ENCODE data around the gene ADAMTS4.

Gene ADAMTS4

GRCh38 chr1:161173711-161174110 is 25.1 kb downstream of the ADAMTS4 start:
- no peak for DNase-seq (ENCODE audit: low read depth)

GRCh38 chr1:161172776-161173376 is 26.0 kb downstream of the ADAMTS4 start:
- peak; percentile 74 for DNase-seq (ENCODE audit: low read depth)

DNA sequence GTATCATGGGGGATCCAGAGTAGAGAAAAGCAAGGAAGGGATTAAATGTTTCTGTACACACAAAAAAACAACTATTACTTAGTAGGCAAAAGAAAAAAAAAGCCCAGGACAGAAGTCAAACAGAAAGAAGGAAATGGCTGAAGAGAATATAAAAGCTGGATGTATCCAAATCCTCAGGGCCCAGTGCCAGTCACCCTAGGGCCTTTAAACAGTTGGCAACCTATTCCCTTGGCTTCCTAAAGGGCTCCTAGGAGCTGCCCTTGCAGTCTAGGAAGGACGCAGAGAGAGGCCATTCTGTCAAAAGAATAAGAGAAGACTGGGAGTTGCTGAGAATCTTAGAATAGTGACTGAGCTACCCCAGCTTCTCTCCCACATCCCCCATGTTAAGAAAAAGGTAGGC is 26.5 kb downstream of the ADAMTS4 start:
- DNase-seq (ENCODE audit: low read depth), result no peak

DNA sequence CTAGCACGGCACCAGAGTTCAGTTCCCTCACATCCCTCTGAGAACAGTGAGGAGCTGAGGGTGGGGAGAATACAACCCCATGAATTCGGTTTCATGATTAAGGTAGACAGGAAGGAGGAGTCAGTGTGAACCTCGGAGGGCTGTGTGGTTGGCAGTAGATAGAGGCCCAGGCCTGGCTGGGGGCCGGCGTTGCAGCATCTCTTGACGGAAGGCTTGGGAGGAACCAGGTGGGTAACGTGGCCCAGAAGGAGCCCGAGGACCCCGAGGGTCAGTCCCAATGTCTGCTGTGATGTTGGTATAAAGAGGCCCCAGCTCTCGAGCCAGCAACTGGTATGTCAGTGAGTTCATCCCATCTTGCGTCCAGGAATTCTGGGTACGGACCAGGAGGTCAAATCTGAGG is 27.2 kb downstream of the ADAMTS4 start:
- DNase-seq (ENCODE audit: low read depth), result no peak

- no peak for DNase-seq (ENCODE audit: low read depth)
These were observed 27.7 kb downstream of the ADAMTS4 start for GRCh38 chr1:161171191-161171590.

- no peak for DNase-seq (ENCODE audit: low read depth)
These were observed 29.9 kb downstream of the ADAMTS4 start for GRCh38 chr1:161168906-161169305.

GRCh38 chr1:161166669-161167548 is 31.9 kb downstream of the ADAMTS4 start:
- no peak for DNase-seq (ENCODE audit: low read depth)

GRCh38 chr1:161165742-161166668 is 32.8 kb downstream of the ADAMTS4 start, which contains the start of gene PPOX:
TSS of gene PPOX (plus strand) at chr1:161166426. CDS start at chr1:161166848, 422 bp downstream.
- DNase-seq (ENCODE audit: low read depth), result peak; percentile 95

GRCh38 chr1:161164901-161165610 is 33.8 kb downstream of the ADAMTS4 start:
- DNase-seq (ENCODE audit: low read depth), result no peak

- no peak for DNase-seq (ENCODE audit: low read depth)
These were observed 35.1 kb downstream of the ADAMTS4 start for GRCh38 chr1:161163793-161164192.

DNA sequence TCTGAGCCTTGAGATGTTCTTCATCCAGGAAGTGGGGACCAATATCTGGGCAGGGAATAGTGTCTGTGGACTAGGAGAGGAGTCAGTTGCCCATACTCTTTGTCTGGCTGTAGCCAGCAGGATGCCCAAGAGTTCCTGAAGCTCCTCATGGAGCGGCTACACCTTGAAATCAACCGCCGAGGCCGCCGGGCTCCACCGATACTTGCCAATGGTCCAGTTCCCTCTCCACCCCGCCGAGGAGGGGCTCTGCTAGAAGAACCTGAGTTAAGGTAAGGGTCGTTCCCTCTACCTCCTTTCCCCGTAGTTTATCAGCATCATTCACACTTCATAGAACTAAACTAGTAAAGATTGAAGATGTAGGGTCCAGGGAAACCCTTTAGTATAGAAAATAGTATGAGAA is 36.0 kb downstream of the ADAMTS4 start:
- DNase-seq (ENCODE audit: low read depth), result no peak

DNA sequence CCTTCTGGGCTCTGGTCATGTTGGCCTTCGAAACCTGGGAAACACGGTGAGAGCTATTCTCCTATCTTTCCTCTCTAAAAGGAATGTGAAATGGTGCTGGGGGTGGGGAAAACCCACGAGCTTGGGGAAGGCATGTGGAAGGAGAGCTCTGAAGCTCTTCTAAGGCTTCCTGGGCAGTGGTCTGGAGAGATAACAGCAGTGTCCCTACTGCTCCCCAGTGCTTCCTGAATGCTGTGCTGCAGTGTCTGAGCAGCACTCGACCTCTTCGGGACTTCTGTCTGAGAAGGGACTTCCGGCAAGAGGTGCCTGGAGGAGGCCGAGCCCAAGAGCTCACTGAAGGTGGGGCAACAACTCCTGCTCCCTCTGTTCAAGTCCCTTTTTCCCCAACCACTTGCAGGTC is 36.8 kb downstream of the ADAMTS4 start:
- DNase-seq (ENCODE audit: low read depth), result no peak

DNA sequence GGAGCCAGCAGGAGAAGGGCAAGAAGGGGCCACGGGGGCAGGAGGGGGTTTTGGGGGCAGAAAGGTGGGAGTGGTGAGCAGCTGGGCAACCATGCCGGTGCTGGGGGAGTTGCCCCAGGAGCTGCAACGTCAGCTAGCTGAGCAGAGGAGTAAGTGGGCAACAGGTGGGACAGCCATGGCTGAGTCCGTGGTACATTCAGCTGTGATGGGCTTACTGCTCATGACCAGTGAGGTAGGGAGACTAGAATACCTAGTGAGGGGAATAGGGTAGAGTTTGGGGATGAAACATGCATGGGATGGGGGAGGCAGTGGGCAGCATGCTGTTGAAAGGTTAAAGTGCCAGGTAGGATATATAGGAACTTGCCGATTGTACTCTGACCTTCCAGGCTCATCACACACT is 37.2 kb downstream of the ADAMTS4 start:
- no peak for DNase-seq (ENCODE audit: low read depth)

DNA sequence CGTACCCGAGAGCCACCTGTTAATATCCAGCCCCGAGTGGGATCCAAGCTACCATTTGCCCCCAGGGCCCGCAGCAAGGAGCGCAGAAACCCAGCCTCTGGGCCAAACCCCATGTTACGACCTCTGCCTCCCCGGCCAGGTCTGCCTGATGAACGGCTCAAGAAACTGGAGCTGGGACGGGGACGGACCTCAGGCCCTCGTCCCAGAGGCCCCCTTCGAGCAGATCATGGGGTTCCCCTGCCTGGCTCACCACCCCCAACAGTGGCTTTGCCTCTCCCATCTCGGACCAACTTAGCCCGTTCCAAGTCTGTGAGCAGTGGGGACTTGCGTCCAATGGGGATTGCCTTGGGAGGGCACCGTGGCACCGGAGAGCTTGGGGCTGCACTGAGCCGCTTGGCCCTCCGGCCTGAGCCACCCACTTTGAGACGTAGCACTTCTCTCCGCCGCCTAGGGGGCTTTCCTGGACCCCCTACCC is 38.1 kb downstream of the ADAMTS4 start:
- no peak for DNase-seq (ENCODE audit: low read depth)

GRCh38 chr1:161159913-161160243 is 39.0 kb downstream of the ADAMTS4 start:
- DNase-seq (ENCODE audit: low read depth), result no peak

DNA sequence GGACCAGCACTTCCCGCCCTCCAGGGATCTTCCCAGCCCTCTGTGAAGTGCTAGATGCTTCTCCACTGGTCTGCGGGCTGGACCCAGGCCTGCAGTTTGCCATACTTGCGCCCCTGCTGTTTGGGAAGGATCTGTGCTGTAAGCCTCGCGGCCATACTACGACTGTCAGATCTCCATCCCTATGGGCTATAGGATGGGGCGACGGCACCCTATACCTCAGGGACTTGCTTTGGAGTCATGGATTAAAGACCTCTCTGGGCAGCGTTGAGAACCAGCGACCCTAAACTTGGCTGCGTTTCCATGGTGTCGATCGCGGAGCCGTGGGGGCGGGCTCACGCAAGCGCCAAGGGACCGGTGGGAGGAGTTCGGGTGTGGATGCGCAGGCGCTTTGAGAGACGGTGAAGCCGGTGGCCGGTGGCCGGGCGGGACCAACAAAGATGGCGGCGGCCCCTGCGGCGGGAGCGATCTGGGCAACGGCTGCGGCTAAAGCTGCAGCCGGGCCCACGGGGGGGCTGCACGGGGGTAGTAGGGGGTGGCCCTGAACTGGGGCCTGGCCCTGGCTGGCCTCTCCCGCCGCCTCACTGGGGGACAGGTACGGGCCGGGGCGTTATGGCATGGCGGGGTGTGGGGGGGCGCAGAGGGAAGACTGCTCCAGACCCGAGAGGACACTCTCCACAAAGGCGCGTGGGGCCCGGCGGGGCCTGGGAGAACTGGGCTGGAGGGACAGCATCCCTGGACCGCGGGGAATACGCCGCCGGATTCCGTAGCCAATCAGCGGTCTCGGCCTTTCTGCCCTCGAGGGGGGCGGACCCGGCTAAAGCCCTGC is 39.6 kb downstream of the ADAMTS4 start, which contains the start of gene USP21:
Gene USP21, plus strand, starts transcription at position 414 of the 826 bp plus-strand sequence. CDS start 1,141 bp downstream, outside the sequence.
- DNase-seq (ENCODE audit: low read depth), result peak; percentile 73

GRCh38 chr1:161158316-161159010 is 40.4 kb downstream of the ADAMTS4 start:
- DNase-seq (ENCODE audit: low read depth), result no peak

DNA sequence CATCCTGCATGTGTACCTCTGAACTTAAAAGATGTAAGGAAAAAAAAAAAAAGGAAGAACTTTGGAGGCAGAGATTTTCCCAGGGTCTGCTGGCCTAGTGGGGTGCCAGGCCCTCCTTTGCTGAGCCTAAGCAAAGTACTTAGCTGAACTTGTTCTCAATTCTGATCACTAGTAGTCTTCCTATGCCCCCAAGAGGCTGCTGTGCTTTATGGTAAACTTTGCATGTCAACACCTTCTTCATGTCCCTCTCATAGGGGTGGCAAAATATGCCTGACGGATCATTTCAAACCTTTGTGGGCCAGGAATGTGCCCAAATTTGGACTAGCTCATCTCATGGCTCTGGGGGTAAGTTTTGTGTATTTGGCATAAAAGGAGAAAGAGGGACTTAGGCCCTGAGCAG is 41.0 kb downstream of the ADAMTS4 start:
- DNase-seq (ENCODE audit: low read depth), result no peak

GRCh38 chr1:161153682-161154337 is 45.0 kb downstream of the ADAMTS4 start, which contains the start of gene UFC1:
TSS of gene UFC1 (plus strand) at chr1:161153978. CDS start at chr1:161153998, 20 bp downstream.
- peak; percentile 77 for DNase-seq (ENCODE audit: low read depth)
